Astrocyte (in vitro differentiated cells and primary cell): ENCODE measurements around the gene SFXN3.

Source experiments
- EZH2 ChIP-seq: IDR thresholded peaks from 2 replicates; pipeline ENCODE4 v1.6.1; 2012; ENCODE audit warnings: mild to moderate bottlenecking, low read length, inconsistent platforms; ENCODE audit not compliant: insufficient read depth
- TF ChIP-seq, protein P1 (sequence below): IDR thresholded peaks from 2 replicates; pipeline ENCODE4 v1.5.1; 2011; ENCODE audit warnings: low read depth, mild to moderate bottlenecking, inconsistent platforms, low read length, moderate library complexity; ENCODE audit not compliant: insufficient read depth

DNA sequence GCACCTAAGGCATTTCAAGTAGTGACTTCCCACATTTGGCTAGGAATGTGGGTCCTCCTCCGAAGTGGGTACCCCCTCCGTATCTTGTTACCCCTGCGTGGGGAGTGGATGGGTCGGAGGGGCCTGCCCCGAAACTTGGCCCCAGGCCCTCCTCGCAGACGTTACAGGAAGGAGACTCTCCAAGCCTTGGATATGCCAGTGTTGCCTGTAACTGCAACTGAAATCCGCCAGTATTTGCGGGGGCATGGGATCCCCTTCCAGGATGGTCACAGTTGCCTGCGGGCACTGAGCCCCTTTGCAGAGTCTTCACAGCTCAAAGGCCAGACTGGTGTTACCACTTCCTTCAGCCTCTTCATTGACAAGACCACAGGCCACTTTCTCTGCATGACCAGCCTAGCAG, 42.9 kb upstream of the SFXN3 start:
- TF ChIP-seq, protein P1, sequence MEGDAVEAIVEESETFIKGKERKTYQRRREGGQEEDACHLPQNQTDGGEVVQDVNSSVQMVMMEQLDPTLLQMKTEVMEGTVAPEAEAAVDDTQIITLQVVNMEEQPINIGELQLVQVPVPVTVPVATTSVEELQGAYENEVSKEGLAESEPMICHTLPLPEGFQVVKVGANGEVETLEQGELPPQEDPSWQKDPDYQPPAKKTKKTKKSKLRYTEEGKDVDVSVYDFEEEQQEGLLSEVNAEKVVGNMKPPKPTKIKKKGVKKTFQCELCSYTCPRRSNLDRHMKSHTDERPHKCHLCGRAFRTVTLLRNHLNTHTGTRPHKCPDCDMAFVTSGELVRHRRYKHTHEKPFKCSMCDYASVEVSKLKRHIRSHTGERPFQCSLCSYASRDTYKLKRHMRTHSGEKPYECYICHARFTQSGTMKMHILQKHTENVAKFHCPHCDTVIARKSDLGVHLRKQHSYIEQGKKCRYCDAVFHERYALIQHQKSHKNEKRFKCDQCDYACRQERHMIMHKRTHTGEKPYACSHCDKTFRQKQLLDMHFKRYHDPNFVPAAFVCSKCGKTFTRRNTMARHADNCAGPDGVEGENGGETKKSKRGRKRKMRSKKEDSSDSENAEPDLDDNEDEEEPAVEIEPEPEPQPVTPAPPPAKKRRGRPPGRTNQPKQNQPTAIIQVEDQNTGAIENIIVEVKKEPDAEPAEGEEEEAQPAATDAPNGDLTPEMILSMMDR, result no peak
- no peak for TF ChIP-seq EZH2
